GM12878 (cell line): Measurements from ENCODE around the gene PCGF6. TPM values are rescaled to one million over a fixed set of nuclear protein-coding genes. Genes with fewer than 3 reads are reported as not detected.

Experiments used
- ATAC-seq: fragments of 200-7000 bp; cut with Tn5 transposase; 3 replicates; pipeline ENCODE4 v1.9.1; 2020; ENCODE audit warnings: mild to moderate bottlenecking, moderate library complexity
- BruUV-seq: library from RNA; stranded (reverse); fragments of 400-500 nt; replicated peaks from 2 replicates; lab custom pipeline; 2021; lab: Mats Ljungman, UMichigan
- CTCF ChIA-PET: fragments of 300-600 bp; sonication (Branson Sonifier 250); formaldehyde crosslinking; extraction: SDS; loops from one replicate; lab custom pipeline; 2021; ENCODE audit warnings: inconsistent platforms; lab: Yijun Ruan, JAX
- POLR2A ChIA-PET: fragments of 350-600 bp; formaldehyde crosslinking; extraction: SDS; loops from one replicate; lab custom pipeline; 2021; ENCODE audit warnings: inconsistent platforms; lab: Charles Lee
- RAD21 ChIA-PET: fragments of 300-600 bp; sonication (Branson Sonifier 250); formaldehyde crosslinking; loops from one replicate; lab custom pipeline; 2023; ENCODE audit warnings: antibody characterized with exemption; ENCODE audit not compliant: unreplicated experiment; lab: Charles Lee
- SMC1A ChIA-PET: fragments of 300-600 bp; sonication (Branson Sonifier 250); formaldehyde crosslinking; loops from one replicate; lab custom pipeline; 2023; ENCODE audit not compliant: unreplicated experiment, uncharacterized antibody; lab: Charles Lee
- DNase-seq: peaks from one replicate; pipeline ENCODE4 v3.0.0-alpha.2; 2011; ENCODE audit warnings: low read depth, low spot score
- FAIRE-seq: peaks from 3 replicates; lab custom pipeline; 2011; peaks lifted over from hg19 to GRCh38; lab: Jason Lieb, UNC
- H2AFZ ChIP-seq: 2 replicates; pipeline ENCODE4 v1.6.0; 2011; ENCODE audit warnings: low read depth, low read length, control low read depth; ENCODE audit not compliant: control insufficient read depth
- H3K27ac ChIP-seq: 2 replicates; pipeline ENCODE4 v1.5.1; 2011; ENCODE audit warnings: control low read depth; ENCODE audit not compliant: control insufficient read depth, insufficient read depth
- H3K27me3 ChIP-seq, 2 experiments: replicated peaks in 1 of 2; 2 replicates each; pipeline versions ENCODE4 v1.6.0 to v1.6.1; 2011; ENCODE audit warnings: low read length in 1 of 2; ENCODE audit not compliant: control insufficient read depth in 2 of 2, insufficient read depth in 2 of 2
- H3K36me3 ChIP-seq, 2 experiments: 2 replicates each; pipeline ENCODE4 v1.5.1; 2011; ENCODE audit warnings: low read length in 1 of 2; ENCODE audit not compliant: control insufficient read depth in 2 of 2, insufficient read depth in 2 of 2
- H3K4me1 ChIP-seq: 2 replicates; pipeline ENCODE4 v1.6.1; 2011; ENCODE audit warnings: mild to moderate bottlenecking, low read length, moderate library complexity, mixed read lengths; ENCODE audit not compliant: control insufficient read depth, insufficient read depth
- H3K4me2 ChIP-seq: 2 replicates; pipeline ENCODE4 v1.6.0; 2011; ENCODE audit warnings: control low read depth; ENCODE audit not compliant: control insufficient read depth, insufficient read depth
- H3K4me3 ChIP-seq: fragments of 200-600 bp; sonication (generic); 2 replicates; pipeline ENCODE4 v1.5.1; 2016
- H3K79me2 ChIP-seq: 2 replicates; pipeline ENCODE4 v1.6.0; 2011; ENCODE audit warnings: low read length; ENCODE audit not compliant: control insufficient read depth, insufficient read depth
- H3K9ac ChIP-seq: 2 replicates; pipeline ENCODE4 v1.8.0; 2011; ENCODE audit warnings: low read length, control low read depth, mixed read lengths; ENCODE audit not compliant: control insufficient read depth, insufficient read depth
- H3K9me3 ChIP-seq: replicated peaks from 3 replicates; pipeline ENCODE4 v1.5.1; 2011; ENCODE audit warnings: mild to moderate bottlenecking, low read length; ENCODE audit not compliant: control insufficient read depth, insufficient read depth
- H4K20me1 ChIP-seq: 2 replicates; pipeline ENCODE4 v1.6.0; 2011; ENCODE audit not compliant: control insufficient read depth, insufficient read depth
- ATF3 ChIP-seq: IDR thresholded peaks from 2 replicates; pipeline ENCODE4 v1.6.1; 2011; ENCODE audit warnings: low read depth, mild to moderate bottlenecking, low read length, moderate library complexity, borderline replicate concordance; ENCODE audit errors: extremely low read depth
- CBX3 ChIP-seq: fragments of 200-600 bp; sonication (generic); IDR thresholded peaks from 2 replicates; pipeline ENCODE4 v1.6.1; 2016; ENCODE audit warnings: low read depth, borderline replicate concordance
- IRF3 ChIP-seq: fragments of 450-650 bp; IDR thresholded peaks from 2 replicates; pipeline ENCODE4 v1.6.1; 2014; ENCODE audit warnings: mild to moderate bottlenecking
- MTA3 ChIP-seq: IDR thresholded peaks from 2 replicates; pipeline ENCODE4 v1.6.1; 2012; ENCODE audit warnings: low read length, inconsistent platforms, borderline replicate concordance
- PAX8 ChIP-seq: fragments of 450-650 bp; IDR thresholded peaks from 2 replicates; pipeline ENCODE4 v1.6.1; 2017; ENCODE audit warnings: mild to moderate bottlenecking, moderate library complexity
- PKNOX1 ChIP-seq: fragments of 450-650 bp; IDR thresholded peaks from 2 replicates; pipeline ENCODE4 v1.6.1; 2016; ENCODE audit warnings: mild to moderate bottlenecking
- SREBF2 ChIP-seq: IDR thresholded peaks from 2 replicates; pipeline ENCODE4 v1.6.1; 2012; ENCODE audit warnings: mild to moderate bottlenecking, low read length
- YY1 ChIP-seq: IDR thresholded peaks from 2 replicates; pipeline ENCODE4 v1.6.1; 2011; ENCODE audit warnings: low read depth, mild to moderate bottlenecking, low read length
- WGBS: methylation state at CpG from one replicate; pipeline ENCODE4 v1.1.6; 2016; ENCODE audit warnings: low lambda C conversion rate; ENCODE audit not compliant: insufficient replicate concordance, insufficient coverage; ENCODE audit errors: missing lambda C conversion rate; 5-methylcytosine and 5-hydroxymethylcytosine counted together
- in situ Hi-C: fragments of 300-500 bp; cut with MboI; formaldehyde crosslinking; loops from 9 replicates; pipeline ENCODE4 v1.14.3; 2018; ENCODE audit warnings: mixed read lengths
- intact Hi-C: fragments of 100-400 bp; cut with micrococcal nuclease; formaldehyde crosslinking; loops from one replicate; pipeline ENCODE4 v1.14.2; 2022; ENCODE audit not compliant: unreplicated experiment
- polyA plus RNA-seq, 11 experiments: library from polyadenylated mRNA; depleted of rRNA in 4 of 11; unstranded in 6 of 11; stranded (reverse) in 5 of 11; fragments of >200 nt; fragmentation: Nextera tagmentation in 4 of 11; fragmentation: Illumina TruSeq in 1 of 11; extraction: Ambion mirVana in 4 of 11; extraction: Trizol in 1 of 11; gene quantifications; 1 replicate in 1 of 11; 2 replicates in 10 of 11; pipeline versions ENCODE4 v1.2.1 to v1.2.3, GENCODE V29; 2011 to 2016; ENCODE audit warnings: inconsistent platforms in 2 of 11, missing spikeins in 2 of 11, low read depth in 1 of 11
- total RNA-seq, 4 experiments: library from RNA; depleted of rRNA in 3 of 4; stranded (reverse); fragments of >200 nt in 3 of 4; fragmentation: Illumina TruSeq in 1 of 4; extraction: Trizol in 1 of 4; gene quantifications; 2 replicates each; pipeline versions ENCODE4 v1.2.1 to v1.2.3, GENCODE V29; 2013 to 2021

The PCGF6 gene
- total and polyA plus RNA-seq, 10 of the 15 experiments (the other 5 are each of a cell fraction or from before 2014, with no cell fraction given) = 6.5 to 19.1 (median 12.7) TPM

GRCh38 chr10:103282961-103283360, 68.0 kb downstream of the PCGF6 start (continued):
- TF ChIP-seq SREBF2 (no peak), PKNOX1 (no peak), CBX3 (no peak), MTA3 (no peak), PAX8 (no peak)
- TF ChIP-seq, all 136 proteins: peak for 0

GRCh38 chr10:103281753-103282152, 69.2 kb downstream of the PCGF6 start:
- ChIA-PET RAD21 (no interaction called here), POLR2A (no interaction called here), SMC1A (no interaction called here), CTCF (no interaction called here)
- TF ChIP-seq IRF3 (no peak), YY1 (0 out of 2 replicates have a peak, but pooled peaks have one; percentile 14), ATF3 (no peak)
- DNase-seq (no peak), ATAC-seq (no peak), FAIRE-seq (no peak)
- H3K27me3 ChIP-seq = peaks cover 0 to 6% of the 10 kb centered on the region in 2 experiments
- H3K79me2 ChIP-seq = no peaks in the 10 kb centered on the region
- H4K20me1 ChIP-seq = peaks cover 3% of the 10 kb centered on the region; the same call in 1 of the 2 replicates
- WGBS = 21% methylated on average over 14 of the region's 14 CpGs
- H3K4me1 ChIP-seq = no peaks in the 10 kb centered on the region; the same call in 1 of the 2 replicates
- H3K4me2 ChIP-seq = no peak overlapping the region
- no peaks in the 10 kb centered on the region; the same call in 2 of the 3 replicates for H3K9me3 ChIP-seq
- H2AFZ ChIP-seq = no peak overlapping the region
- no peak overlapping the region for H3K9ac ChIP-seq
- H3K36me3 ChIP-seq = no peaks in the 10 kb centered on the region
- in situ Hi-C loops = no loop called here
- BruUV-seq = no TSS peak
- H3K4me3 ChIP-seq = no peak overlapping the region
- no peak overlapping the region for H3K27ac ChIP-seq
- intact Hi-C loops = no loop called here
